Erythroblast (primary cell): ENCODE data around the gene TMEM134.

Experiments
- GATA1 ChIP-seq: IDR thresholded peaks from 2 replicates; pipeline ENCODE4 v1.6.1; 2011; ENCODE audit warnings: low read depth, mild to moderate bottlenecking, control low read depth, low read length, moderate library complexity
- POLR2A ChIP-seq: IDR thresholded peaks from 2 replicates; pipeline ENCODE4 v1.6.1; 2011; ENCODE audit warnings: mild to moderate bottlenecking, low read length

DNA sequence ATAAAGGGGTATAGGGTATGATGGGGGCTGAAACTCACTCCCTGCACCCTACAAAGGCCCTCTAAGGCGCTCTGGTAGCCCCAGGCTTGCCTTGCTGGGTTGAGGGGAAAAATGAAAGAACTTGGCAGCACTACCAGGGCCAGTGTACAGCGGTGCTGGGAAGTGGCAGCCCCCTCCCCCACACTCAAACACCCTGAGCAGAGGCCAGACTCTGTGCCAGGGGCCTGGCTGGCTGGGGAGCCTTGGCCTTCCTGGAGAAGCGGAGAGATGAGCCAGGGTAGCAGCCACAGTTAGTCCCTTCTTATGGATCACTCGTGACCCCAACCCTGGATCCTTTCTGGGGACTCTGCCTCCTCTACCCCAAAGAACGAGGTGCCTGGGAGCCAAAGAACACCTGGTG is 2.7 kb downstream of the TMEM134 start:
- TF ChIP-seq POLR2A (no peak), GATA1 (no peak)
